ENCODE measurements around the gene ASB3.

- TF ChIP-seq YY1 (IDR thresholded peaks at IDR 0.05; ENCODE audit: low read depth) (no peak), TCF12 (IDR thresholded peaks at IDR 0.05; ENCODE audit: low read depth) (no peak), RAD21 (IDR thresholded peaks at IDR 0.05; ENCODE audit: low read depth) (no peak)
These were observed 151.1 kb downstream of the ASB3 start for GRCh38 chr2:53635694-53636093.

Data from Ishikawa (cell line).